HepG2 (cell line): ENCODE measurements around the gene EIF2AK2. TPM values are rescaled to one million over a fixed set of nuclear protein-coding genes. Genes with fewer than 3 reads are reported as not detected.

ENCODE experiments used
- CREB3 ChIP-seq: sonication (generic); formaldehyde crosslinking; IDR thresholded peaks from 2 replicates; pipeline ENCODE4 v1.5.0; 2020; ENCODE audit warnings: missing genetic modification reagents
- CTCF ChIP-seq: sonication (generic); formaldehyde crosslinking; IDR thresholded peaks from 2 replicates; pipeline ENCODE4 v1.5.0; 2020; ENCODE audit warnings: mild to moderate bottlenecking, missing genetic modification reagents, moderate library complexity
- FOXK1 ChIP-seq: sonication (generic); formaldehyde crosslinking; IDR thresholded peaks from 2 replicates; pipeline ENCODE4 v1.4.0; 2020; ENCODE audit warnings: low read depth, missing genetic modification reagents, borderline replicate concordance
- GMEB1 ChIP-seq: sonication (generic); formaldehyde crosslinking; IDR thresholded peaks from 2 replicates; pipeline ENCODE4 v1.5.1; 2020; ENCODE audit warnings: missing genetic modification reagents, mild to moderate bottlenecking, borderline replicate concordance
- HES4 ChIP-seq: sonication (generic); formaldehyde crosslinking; IDR thresholded peaks from 2 replicates; pipeline ENCODE4 v1.9.0; 2021; ENCODE audit warnings: mild to moderate bottlenecking, missing genetic modification reagents, borderline replicate concordance
- HHEX ChIP-seq: IDR thresholded peaks from 2 replicates; pipeline ENCODE4 v1.6.1; 2016; ENCODE audit warnings: control low read depth
- KDM4B ChIP-seq: sonication (generic); formaldehyde crosslinking; IDR thresholded peaks from 2 replicates; pipeline ENCODE4 v1.4.0; 2020; ENCODE audit warnings: missing genetic modification reagents
- MAF1 ChIP-seq: sonication (generic); formaldehyde crosslinking; IDR thresholded peaks from 2 replicates; pipeline ENCODE4 v1.5.0; 2020; ENCODE audit warnings: missing genetic modification reagents, borderline replicate concordance
- NR0B2 ChIP-seq: sonication (generic); formaldehyde crosslinking; IDR thresholded peaks from 2 replicates; pipeline ENCODE4 v1.4.0; 2020; ENCODE audit warnings: mild to moderate bottlenecking, missing genetic modification reagents
- POLR2AphosphoS2 ChIP-seq: IDR thresholded peaks from 2 replicates; pipeline ENCODE4 v1.6.1; 2011; ENCODE audit warnings: low read depth, low read length, improper control_type of control experiment
- SKI ChIP-seq: fragments of 450-650 bp; IDR thresholded peaks from one replicate; pipeline ENCODE4 v1.6.1; 2018; ENCODE audit warnings: mild to moderate bottlenecking; ENCODE audit not compliant: partially characterized antibody
- TAF1 ChIP-seq: sonication (generic); formaldehyde crosslinking; IDR thresholded peaks from 2 replicates; pipeline ENCODE4 v1.4.0; 2020; ENCODE audit warnings: missing genetic modification reagents
- ZBTB42 ChIP-seq: sonication (generic); formaldehyde crosslinking; IDR thresholded peaks from 2 replicates; pipeline ENCODE4 v1.5.0; 2020; ENCODE audit warnings: mild to moderate bottlenecking, missing genetic modification reagents
- ZGPAT ChIP-seq: IDR thresholded peaks from 2 replicates; pipeline ENCODE4 v1.6.1; 2016; ENCODE audit warnings: mild to moderate bottlenecking
- ZNF33B ChIP-seq: sonication (generic); formaldehyde crosslinking; IDR thresholded peaks from 2 replicates; pipeline ENCODE4 v1.5.1; 2020; ENCODE audit warnings: mild to moderate bottlenecking, missing genetic modification reagents
- ZNF569 ChIP-seq: sonication (generic); formaldehyde crosslinking; IDR thresholded peaks from 2 replicates; pipeline ENCODE4 v1.5.0; 2020; ENCODE audit warnings: mild to moderate bottlenecking, missing genetic modification reagents, moderate library complexity, borderline replicate concordance
- ZNF597 ChIP-seq: sonication (generic); formaldehyde crosslinking; IDR thresholded peaks from 2 replicates; pipeline ENCODE4 v1.5.0; 2020; ENCODE audit warnings: missing genetic modification reagents
- ZNF720 ChIP-seq: sonication (generic); formaldehyde crosslinking; IDR thresholded peaks from 2 replicates; pipeline ENCODE4 v1.4.0; 2020; ENCODE audit warnings: missing genetic modification reagents
- ZNF773 ChIP-seq: sonication (generic); formaldehyde crosslinking; IDR thresholded peaks from 2 replicates; pipeline ENCODE4 v1.4.0; 2020; ENCODE audit warnings: missing genetic modification reagents, borderline replicate concordance
- polyA plus RNA-seq, 8 experiments: library from polyadenylated mRNA; depleted of rRNA in 3 of 8; stranded (reverse) in 7 of 8; unstranded in 1 of 8; fragments of >200 nt; fragmentation: Illumina TruSeq in 4 of 8; extraction: Trizol in 4 of 8; gene quantifications; 2 replicates each; pipeline versions ENCODE4 v1.2.1 to v1.2.3, GENCODE V29; 2011 to 2016; ENCODE audit warnings: low read depth in 4 of 8, missing spikeins in 1 of 8, mixed read lengths in 1 of 8; ENCODE audit not compliant: insufficient read depth in 1 of 8
- total RNA-seq, 5 experiments: library from RNA; depleted of rRNA; stranded (reverse); fragments of >200 nt; fragmentation: Illumina TruSeq; extraction: Trizol; gene quantifications; 2 replicates each; pipeline ENCODE4 v1.2.3, GENCODE V29; 2016; ENCODE audit warnings: low read depth in 1 of 5

The EIF2AK2 gene
- total and polyA plus RNA-seq, 2 of the 13 experiments (the other 11 are each of a cell fraction or from before 2014, with no cell fraction given) = 10.2 to 26.1 TPM

- TF ChIP-seq ZNF33B (CRISPR knock-in tag) = peak; percentile 98
- TF ChIP-seq CREB3 (CRISPR knock-in tag) = peak; percentile 90; the same call in 1 of the 2 replicates
- TF ChIP-seq ZBTB42 = peak; percentile 39; the same call in 1 of the 2 replicates
- TF ChIP-seq SKI = peak; percentile 5
- TF ChIP-seq HES4 (CRISPR knock-in tag) = no peak; the same call in 1 of the 2 replicates
- TF ChIP-seq HHEX (CRISPR knock-in tag) = 0 out of 2 replicates have a peak, but pooled peaks have one; percentile 8
- TF ChIP-seq ZNF773 = peak; percentile 67; the same call in 1 of the 2 replicates
- no peak for TF ChIP-seq POLR2AphosphoS2
- 0 out of 2 replicates have a peak, but pooled peaks have one; percentile 52 for TF ChIP-seq ZNF720 (CRISPR knock-in tag)
- TF ChIP-seq ZGPAT (CRISPR knock-in tag) = peak; percentile 92
- 0 out of 2 replicates have a peak, but pooled peaks have one; percentile 33 for TF ChIP-seq MAF1
- TF ChIP-seq KDM4B (CRISPR knock-in tag) = peak; percentile 45
- TF ChIP-seq ZNF569 (CRISPR knock-in tag) = no peak
- peak; percentile 3; the same call in 1 of the 2 replicates for TF ChIP-seq CTCF (CRISPR knock-in tag)
- TF ChIP-seq GMEB1 (CRISPR knock-in tag) = peak; percentile 86
- 0 out of 2 replicates have a peak, but pooled peaks have one; percentile 12 for TF ChIP-seq FOXK1 (CRISPR knock-in tag)
- TF ChIP-seq NR0B2 (CRISPR knock-in tag) = peak; percentile 92
- peak; percentile 89 for TF ChIP-seq TAF1 (CRISPR knock-in tag)
- no peak for TF ChIP-seq ZNF597 (CRISPR knock-in tag)
Measured at GRCh38 chr2:37196320-37197195, 39.8 kb upstream of the EIF2AK2 start, which contains the start of gene CEBPZOS (continued).
